ENCODE results near the gene SLC1A3.

DNA sequence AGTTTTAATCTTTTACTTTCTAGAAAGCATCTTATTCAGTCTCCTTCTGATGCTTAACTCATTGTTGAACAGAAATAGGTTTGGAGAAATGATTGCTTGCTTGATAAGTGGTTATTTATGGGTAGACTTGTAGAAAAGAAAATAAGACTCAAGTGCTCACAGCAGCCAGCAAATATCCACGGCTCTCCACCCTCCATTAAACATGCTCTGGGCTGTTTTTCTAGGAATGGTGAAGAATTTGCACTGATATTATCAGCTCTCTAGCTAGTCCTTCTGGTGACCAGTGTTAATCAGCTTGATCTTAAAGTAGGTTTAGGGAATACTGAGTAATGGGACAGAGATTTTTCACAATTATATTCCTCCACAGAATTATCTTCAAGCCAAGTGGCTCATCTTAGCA lies 60.6 kb downstream of the SLC1A3 start:
- TF ChIP-seq POLR2A (IDR thresholded peaks at IDR 0.05) (no peak), EP300 (IDR thresholded peaks at IDR 0.05) (no peak), POLR2AphosphoS5 (IDR thresholded peaks at IDR 0.05) (no peak)
- TF ChIP-seq, protein P1, sequence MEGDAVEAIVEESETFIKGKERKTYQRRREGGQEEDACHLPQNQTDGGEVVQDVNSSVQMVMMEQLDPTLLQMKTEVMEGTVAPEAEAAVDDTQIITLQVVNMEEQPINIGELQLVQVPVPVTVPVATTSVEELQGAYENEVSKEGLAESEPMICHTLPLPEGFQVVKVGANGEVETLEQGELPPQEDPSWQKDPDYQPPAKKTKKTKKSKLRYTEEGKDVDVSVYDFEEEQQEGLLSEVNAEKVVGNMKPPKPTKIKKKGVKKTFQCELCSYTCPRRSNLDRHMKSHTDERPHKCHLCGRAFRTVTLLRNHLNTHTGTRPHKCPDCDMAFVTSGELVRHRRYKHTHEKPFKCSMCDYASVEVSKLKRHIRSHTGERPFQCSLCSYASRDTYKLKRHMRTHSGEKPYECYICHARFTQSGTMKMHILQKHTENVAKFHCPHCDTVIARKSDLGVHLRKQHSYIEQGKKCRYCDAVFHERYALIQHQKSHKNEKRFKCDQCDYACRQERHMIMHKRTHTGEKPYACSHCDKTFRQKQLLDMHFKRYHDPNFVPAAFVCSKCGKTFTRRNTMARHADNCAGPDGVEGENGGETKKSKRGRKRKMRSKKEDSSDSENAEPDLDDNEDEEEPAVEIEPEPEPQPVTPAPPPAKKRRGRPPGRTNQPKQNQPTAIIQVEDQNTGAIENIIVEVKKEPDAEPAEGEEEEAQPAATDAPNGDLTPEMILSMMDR (IDR thresholded peaks at IDR 0.05) = no peak

Data from stomach (tissue), 4 donors.